ENCODE measurements around the gene PLAAT5.

PLAAT5 gene

GRCh38 chr11:63470311-63470710 is 20.7 kb downstream of the PLAAT5 start:
- no peak for ATAC-seq
- TF ChIP-seq ZNF70 (CRISPR knock-in tag; IDR thresholded peaks at IDR 0.05) (no peak), RARB (CRISPR knock-in tag; IDR thresholded peaks at IDR 0.05) (no peak), ZFP30 (CRISPR knock-in tag; IDR thresholded peaks at IDR 0.05) (no peak), ISL1 (CRISPR knock-in tag; IDR thresholded peaks at IDR 0.05) (no peak), GLIS3 (CRISPR knock-in tag; IDR thresholded peaks at IDR 0.05) (no peak), ZFP3 (CRISPR knock-in tag; IDR thresholded peaks at IDR 0.05) (no peak), CSRNP3 (CRISPR knock-in tag; IDR thresholded peaks at IDR 0.05) (no peak)

GRCh38 chr11:63462137-63462536 is 28.8 kb downstream of the PLAAT5 start:
- TF ChIP-seq PPARA (CRISPR knock-in tag; IDR thresholded peaks at IDR 0.05; ENCODE audit: borderline replicate concordance) = no peak
- no peak for TF ChIP-seq ZNF8 (CRISPR knock-in tag; IDR thresholded peaks at IDR 0.05)
- no peak for TF ChIP-seq TCF4 (CRISPR knock-in tag; IDR thresholded peaks at IDR 0.05; ENCODE audit: borderline replicate concordance)
- no peak for TF ChIP-seq SNAI2 (CRISPR knock-in tag; IDR thresholded peaks at IDR 0.05)
- no peak for TF ChIP-seq ZNF70 (CRISPR knock-in tag; IDR thresholded peaks at IDR 0.05)
- TF ChIP-seq OSR1 (CRISPR knock-in tag; IDR thresholded peaks at IDR 0.05) = no peak
- TF ChIP-seq ZFP30 (CRISPR knock-in tag; IDR thresholded peaks at IDR 0.05) = no peak
- no peak for TF ChIP-seq CREB5 (CRISPR knock-in tag; IDR thresholded peaks at IDR 0.05; ENCODE audit: low read depth)
- no peak for TF ChIP-seq TOX (CRISPR knock-in tag; IDR thresholded peaks at IDR 0.05; ENCODE audit: borderline replicate concordance)
- no peak for TF ChIP-seq TSHZ2 (CRISPR knock-in tag; IDR thresholded peaks at IDR 0.05)
- no peak for ATAC-seq

- ATAC-seq = no peak
Observed at GRCh38 chr11:63459586-63459985, 31.4 kb downstream of the PLAAT5 start.

GRCh38 chr11:63448646-63449045 is 42.3 kb downstream of the PLAAT5 start:
- TF ChIP-seq ESRRG (CRISPR knock-in tag; IDR thresholded peaks at IDR 0.05) = no peak
- TF ChIP-seq BACH2 (CRISPR knock-in tag; IDR thresholded peaks at IDR 0.05; ENCODE audit: borderline replicate concordance) = no peak
- TF ChIP-seq ZFP30 (CRISPR knock-in tag; IDR thresholded peaks at IDR 0.05) = no peak
- no peak for TF ChIP-seq GLIS3 (CRISPR knock-in tag; IDR thresholded peaks at IDR 0.05)
- no peak for TF ChIP-seq OSR1 (CRISPR knock-in tag; IDR thresholded peaks at IDR 0.05)
- TF ChIP-seq PPARA (CRISPR knock-in tag; IDR thresholded peaks at IDR 0.05; ENCODE audit: borderline replicate concordance) = no peak
- no peak for TF ChIP-seq TOX (CRISPR knock-in tag; IDR thresholded peaks at IDR 0.05; ENCODE audit: borderline replicate concordance)
- TF ChIP-seq POU6F1 (CRISPR knock-in tag; IDR thresholded peaks at IDR 0.05; ENCODE audit: borderline replicate concordance, low read depth) = no peak
- ATAC-seq = no peak

More at GRCh38 chr11:63459586-63459985, 31.4 kb downstream of the PLAAT5 start:
- no peak for TF ChIP-seq ZFP30 (CRISPR knock-in tag; IDR thresholded peaks at IDR 0.05)
- TF ChIP-seq PATZ1 (CRISPR knock-in tag; IDR thresholded peaks at IDR 0.05; ENCODE audit: borderline replicate concordance) = no peak
- TF ChIP-seq SNAI2 (CRISPR knock-in tag; IDR thresholded peaks at IDR 0.05) = no peak
- no peak for TF ChIP-seq ZC3H10 (CRISPR knock-in tag; IDR thresholded peaks at IDR 0.05)
- no peak for TF ChIP-seq ZNF70 (CRISPR knock-in tag; IDR thresholded peaks at IDR 0.05)
- TF ChIP-seq BACH2 (CRISPR knock-in tag; IDR thresholded peaks at IDR 0.05; ENCODE audit: borderline replicate concordance) = no peak

All from SK-N-SH treated with all-trans-retinoic acid at 6 μM for 48 hours (cell line).